Naive thymus-derived CD4-positive, alpha-beta T cell (primary cell): ENCODE results near the gene CPS1. TPM values are rescaled to one million over a fixed set of nuclear protein-coding genes. Genes with fewer than 3 reads are reported as not detected.

Experiments used
- ATAC-seq: fragments of 150-1000 bp; cut with Tn5 transposase; 2 replicates; pipeline ENCODE4 v1.10.0; 2021; ENCODE audit warnings: mild to moderate bottlenecking, moderate library complexity
- CTCF ChIA-PET: fragments of 350-600 bp; sonication (Branson Sonifier 250); formaldehyde crosslinking; loops from one replicate; lab custom pipeline; 2021; ENCODE audit warnings: antibody characterized with exemption; lab: Charles Lee
- POLR2A ChIA-PET: fragments of 350-600 bp; sonication (Branson Sonifier 250); formaldehyde crosslinking; loops from one replicate; lab custom pipeline; 2021; ENCODE audit warnings: antibody characterized with exemption, inconsistent platforms; lab: Charles Lee
- DNase-seq, 9 donors: peaks; one replicate each; pipeline versions ENCODE4 v3.0.0 to v3.0.0-alpha.2; 2020 to 2022; ENCODE audit warnings: mixed read lengths in 1 of 9
- H3K27ac ChIP-seq: one replicate; pipeline ENCODE4 v1.7.0; 2013; ENCODE audit warnings: mild to moderate bottlenecking, low read depth, low read length, moderate library complexity
- H3K27me3 ChIP-seq, 2 donors: one replicate each; pipeline ENCODE4 v1.7.0; 2013; ENCODE audit warnings: low read length in 2 of 2, mild to moderate bottlenecking in 2 of 2, moderate library complexity in 2 of 2; ENCODE audit not compliant: control insufficient read depth in 2 of 2, insufficient read depth in 2 of 2
- H3K36me3 ChIP-seq, 3 experiments: 1 replicate in 2 of 3; 2 replicates in 1 of 3; pipeline ENCODE4 v1.7.0; 2013; ENCODE audit warnings: low read length in 3 of 3, mild to moderate bottlenecking in 3 of 3, moderate library complexity in 1 of 3; ENCODE audit not compliant: insufficient read depth in 3 of 3, control insufficient read depth in 2 of 3
- H3K4me1 ChIP-seq, 2 donors: one replicate each; pipeline ENCODE4 v1.7.0; 2013; ENCODE audit warnings: low read length in 2 of 2, mild to moderate bottlenecking in 2 of 2, moderate library complexity in 1 of 2; ENCODE audit not compliant: control insufficient read depth in 2 of 2, insufficient read depth in 2 of 2
- H3K4me3 ChIP-seq: 2 replicates; pipeline ENCODE4 v1.7.0; 2013; ENCODE audit warnings: mild to moderate bottlenecking, low read length
- H3K9me3 ChIP-seq, 3 experiments: 1 replicate in 2 of 3; 2 replicates in 1 of 3; pipeline ENCODE4 v1.7.0; 2013; ENCODE audit warnings: low read length in 3 of 3; ENCODE audit not compliant: control insufficient read depth in 2 of 3
- H3K27ac Mint-ChIP-seq, 9 donors: one replicate each; pipeline ENCODE4 v1.8.0; 2020 to 2022; ENCODE audit warnings: mixed read lengths in 9 of 9, mild to moderate bottlenecking in 8 of 9, moderate library complexity in 5 of 9, inconsistent platforms in 2 of 9
- H3K27me3 Mint-ChIP-seq, 5 donors: one replicate each; pipeline ENCODE4 v1.8.0; 2021 to 2022; ENCODE audit warnings: mixed read lengths in 5 of 5, mild to moderate bottlenecking in 1 of 5
- H3K36me3 Mint-ChIP-seq, 5 donors: one replicate each; pipeline ENCODE4 v1.8.0; 2020 to 2022; ENCODE audit warnings: mixed read lengths in 5 of 5, mild to moderate bottlenecking in 3 of 5, inconsistent platforms in 1 of 5
- H3K4me1 Mint-ChIP-seq, 7 donors: one replicate each; pipeline ENCODE4 v1.8.0; 2020 to 2022; ENCODE audit warnings: mixed read lengths in 7 of 7, mild to moderate bottlenecking in 3 of 7, inconsistent platforms in 1 of 7
- H3K4me3 Mint-ChIP-seq, 10 donors: one replicate each; pipeline ENCODE4 v1.8.0; 2020 to 2022; ENCODE audit warnings: mild to moderate bottlenecking in 10 of 10, mixed read lengths in 10 of 10, moderate library complexity in 6 of 10, inconsistent platforms in 2 of 10
- H3K9me3 Mint-ChIP-seq, 11 donors: one replicate each; pipeline ENCODE4 v1.8.0; 2020 to 2022; ENCODE audit warnings: mixed read lengths in 11 of 11, mild to moderate bottlenecking in 4 of 11, inconsistent platforms in 1 of 11, moderate library complexity in 1 of 11
- intact Hi-C, 2 donors: fragments of 100-400 bp; cut with micrococcal nuclease; formaldehyde crosslinking; loops; one replicate each; pipeline ENCODE4 v1.15.1; 2023
- polyA plus RNA-seq, 2 donors: library from polyadenylated mRNA; unstranded; fragments of 300-500 nt; fragmentation: Illumina TruSeq; gene quantifications; one replicate each; pipeline ENCODE4 v1.2.3, GENCODE V29; 2021
- total RNA-seq, 6 experiments: library from RNA in 5 of 6; stranded (reverse) in 5 of 6; gene quantifications; 1 replicate in 5 of 6; 2 replicates in 1 of 6; pipeline ENCODE4 v1.2.3 and lab custom pipeline; 2021 to 2026

Gene CPS1
- total and polyA plus RNA-seq, 7 experiments from 2014 or later = 0.29 to 1.2 (median 0.73) TPM; not detected in 3

DNA sequence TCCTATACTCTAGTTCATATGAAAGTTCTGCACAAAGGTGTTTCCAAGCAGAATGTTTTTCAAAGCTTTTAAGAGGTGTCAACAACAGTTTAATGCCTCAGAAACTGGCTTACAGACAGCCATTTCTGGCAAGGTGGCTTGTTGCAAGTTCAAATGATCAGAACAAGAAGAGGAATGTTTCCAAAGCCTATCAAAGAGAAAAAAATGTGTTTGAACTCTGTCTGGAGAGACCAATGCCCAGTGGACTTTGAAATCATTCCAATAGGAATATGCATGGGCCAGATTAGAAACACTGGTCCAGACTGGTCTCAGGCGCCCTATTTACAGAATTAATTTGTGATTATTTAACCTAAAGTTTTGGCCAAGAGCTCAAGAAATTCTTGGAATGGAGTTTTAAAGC lies 106.2 kb downstream of the CPS1 start:
- H3K27me3 Mint-ChIP-seq = no peaks in the 10 kb centered on the region

DNA sequence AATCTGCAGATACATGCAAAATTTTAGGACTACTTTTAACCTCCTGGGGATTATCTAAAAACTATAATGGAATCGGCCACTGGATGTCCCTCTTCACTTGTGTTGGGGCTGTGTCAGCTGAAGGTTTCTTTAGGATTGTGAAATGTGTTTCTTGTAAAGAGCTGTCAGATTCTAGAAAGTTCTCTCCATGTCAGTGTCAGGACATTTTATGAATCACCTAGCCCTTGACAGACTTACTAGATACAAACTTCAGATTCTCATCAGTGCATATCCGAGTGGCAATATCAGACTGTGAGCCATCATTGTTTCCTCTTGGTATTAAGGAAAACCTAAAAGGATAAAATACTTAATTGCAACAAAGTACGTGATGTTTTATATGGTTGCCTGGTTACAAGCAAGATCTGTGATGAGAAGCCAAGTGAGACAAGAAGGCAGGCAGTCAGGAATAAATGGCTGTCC lies 107.3 kb downstream of the CPS1 start:
- ChIA-PET POLR2A (no interaction called here), CTCF (no interaction called here)
- Histone ChIP-seq H3K4me3 (no peak overlapping the region), H3K9me3 (no peaks in the 10 kb centered on the region), H3K4me1 (no peaks in the 10 kb centered on the region), H3K36me3 (no peaks in the 10 kb centered on the region), H3K27ac (no peak overlapping the region), H3K27me3 (no peaks in the 10 kb centered on the region)
- Mint-ChIP-seq H3K27me3 (peaks cover 0 to 3% (median 0%) of the 10 kb centered on the region in 5 donors), H3K9me3 (peaks cover 2 to 14% (median 5%) of the 10 kb centered on the region in 11 donors), H3K4me3 (no peak overlapping the region), H3K27ac (no peak overlapping the region), H3K4me1 (no peaks in the 10 kb centered on the region), H3K36me3 (peaks cover 0 to 4% (median 3%) of the 10 kb centered on the region in 5 donors)
- DNase-seq (no peak), ATAC-seq (no peak)
- intact Hi-C loops = loop anchor here in 1 of 2 donors (5.0 kb wide), 1 partner anchor 494 kb away; no protein-coding TSS in a partner anchor

More for the DNA sequence above, 106.2 kb downstream of the CPS1 start:
- H3K27ac ChIP-seq = no peak overlapping the region
- H3K9me3 ChIP-seq = no peaks in the 10 kb centered on the region
- Mint-ChIP-seq H3K4me1 (no peaks in the 10 kb centered on the region), H3K9me3 (peaks cover 2 to 14% (median 4%) of the 10 kb centered on the region in 11 donors), H3K36me3 (peaks cover 0 to 4% (median 4%) of the 10 kb centered on the region in 5 donors), H3K4me3 (no peak overlapping the region), H3K27ac (no peak overlapping the region)
- no peaks in the 10 kb centered on the region for H3K4me1 ChIP-seq
- POLR2A ChIA-PET = no interaction called here
- intact Hi-C loops = loop anchor here in 1 of 2 donors (5.0 kb wide), 1 partner anchor 495 kb away; no protein-coding TSS in a partner anchor
- CTCF ChIA-PET = no interaction called here
- no peaks in the 10 kb centered on the region for H3K27me3 ChIP-seq
- DNase-seq (no peak), ATAC-seq (no peak)
- H3K4me3 ChIP-seq = no peak overlapping the region
- H3K36me3 ChIP-seq = no peaks in the 10 kb centered on the region

DNA sequence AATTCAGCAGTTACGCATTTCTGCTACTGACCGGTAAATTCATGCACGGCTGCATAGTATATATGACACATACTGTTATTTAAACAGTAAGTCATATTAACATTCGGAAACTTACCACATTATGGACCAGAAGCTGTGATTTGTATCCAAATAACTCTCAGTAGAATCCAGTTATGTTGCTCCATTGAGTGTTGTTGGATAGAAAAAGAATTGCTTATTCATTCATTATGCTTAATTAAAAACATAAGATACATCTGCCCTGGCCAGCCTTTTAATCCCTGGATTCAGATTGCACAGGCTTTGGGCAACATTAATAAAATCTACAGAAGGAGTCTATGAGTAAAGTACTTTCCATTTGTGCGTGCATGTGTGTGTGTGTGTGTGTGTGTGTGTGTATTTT lies 111.3 kb downstream of the CPS1 start:
- no peak overlapping the region for H3K4me3 Mint-ChIP-seq
- H3K9me3 Mint-ChIP-seq = peaks cover 0 to 6% (median 0%) of the 10 kb centered on the region in 11 donors
- Histone ChIP-seq H3K4me3 (no peak overlapping the region), H3K27ac (no peak overlapping the region), H3K27me3 (no peaks in the 10 kb centered on the region), H3K4me1 (no peaks in the 10 kb centered on the region), H3K36me3 (no peaks in the 10 kb centered on the region), H3K9me3 (no peaks in the 10 kb centered on the region)
- intact Hi-C loops = no loop called here
- ChIA-PET CTCF (no interaction called here), POLR2A (no interaction called here)
- ATAC-seq (no peak), DNase-seq (no peak)
- no peaks in the 10 kb centered on the region for H3K4me1 Mint-ChIP-seq
- H3K36me3 Mint-ChIP-seq = peaks cover 0 to 3% (median 0%) of the 10 kb centered on the region in 5 donors
- H3K27me3 Mint-ChIP-seq = peaks cover 0 to 3% (median 0%) of the 10 kb centered on the region in 5 donors
- no peak overlapping the region for H3K27ac Mint-ChIP-seq

DNA sequence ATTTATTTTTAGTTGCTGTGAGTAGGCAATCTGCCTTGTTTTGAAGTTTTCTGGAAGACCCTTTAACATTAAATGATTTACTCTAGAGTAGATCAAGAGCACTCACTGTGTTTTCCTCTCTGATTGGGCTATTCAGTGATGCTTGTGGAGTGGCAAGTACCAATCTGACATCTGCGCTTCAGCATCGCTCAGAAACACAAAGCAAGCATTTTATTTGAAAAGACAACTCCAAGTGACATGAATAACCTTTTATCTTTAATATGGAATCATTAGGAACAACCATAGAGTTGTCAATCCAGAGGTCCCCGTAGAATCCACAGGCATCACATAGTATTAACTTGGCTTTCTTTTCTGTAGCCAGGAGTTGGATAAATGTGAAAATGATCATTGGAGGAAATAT lies 114.7 kb downstream of the CPS1 start:
- Histone ChIP-seq H3K4me1 (no peaks in the 10 kb centered on the region), H3K27me3 (no peaks in the 10 kb centered on the region), H3K27ac (no peak overlapping the region), H3K4me3 (no peak overlapping the region), H3K9me3 (no peaks in the 10 kb centered on the region), H3K36me3 (no peaks in the 10 kb centered on the region)
- CTCF ChIA-PET = no interaction called here
- no peak for ATAC-seq
- POLR2A ChIA-PET = no interaction called here
- Mint-ChIP-seq H3K4me3 (no peak overlapping the region), H3K36me3 (peaks cover 0 to 3% (median 0%) of the 10 kb centered on the region in 5 donors), H3K4me1 (no peaks in the 10 kb centered on the region), H3K27ac (no peak overlapping the region), H3K27me3 (peaks cover 0 to 3% (median 0%) of the 10 kb centered on the region in 5 donors), H3K9me3 (peaks cover 0 to 6% (median 0%) of the 10 kb centered on the region in 11 donors)
- no peak for DNase-seq
- intact Hi-C loops = no loop called here

DNA sequence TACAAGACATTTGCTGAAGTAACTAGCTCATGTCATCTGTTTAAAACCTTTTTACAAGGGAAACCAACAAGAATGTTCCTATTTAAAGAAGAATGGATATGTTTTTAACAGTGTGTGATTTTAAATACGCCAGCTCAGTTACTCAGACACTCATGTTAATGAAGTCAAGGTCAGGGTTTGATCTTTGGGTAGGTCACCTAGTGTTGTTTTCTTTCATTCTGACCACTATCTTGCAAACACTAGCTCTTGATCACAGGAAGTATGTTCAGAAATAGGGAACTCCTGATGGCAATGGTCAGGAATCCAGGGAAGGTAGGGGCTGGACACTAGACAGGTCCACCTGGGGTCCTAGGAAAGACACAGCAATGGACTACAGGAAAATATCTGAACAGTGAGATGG lies 116.7 kb downstream of the CPS1 start:
- no peak overlapping the region for H3K27ac Mint-ChIP-seq
- H3K27me3 ChIP-seq = no peaks in the 10 kb centered on the region
- ChIA-PET CTCF (no interaction called here), POLR2A (no interaction called here)
- intact Hi-C loops = no loop called here
- H3K4me3 ChIP-seq = no peak overlapping the region
- peaks cover 0 to 3% (median 0%) of the 10 kb centered on the region in 5 donors for H3K27me3 Mint-ChIP-seq
- H3K36me3 ChIP-seq = no peaks in the 10 kb centered on the region
- peaks cover 0 to 4% (median 0%) of the 10 kb centered on the region in 11 donors for H3K9me3 Mint-ChIP-seq
- H3K4me1 Mint-ChIP-seq = no peaks in the 10 kb centered on the region
- H3K4me1 ChIP-seq = no peaks in the 10 kb centered on the region
- ATAC-seq (no peak), DNase-seq (no peak)
- H3K9me3 ChIP-seq = no peaks in the 10 kb centered on the region
- no peak overlapping the region for H3K4me3 Mint-ChIP-seq
- H3K36me3 Mint-ChIP-seq = no peaks in the 10 kb centered on the region
- H3K27ac ChIP-seq = no peak overlapping the region

DNA sequence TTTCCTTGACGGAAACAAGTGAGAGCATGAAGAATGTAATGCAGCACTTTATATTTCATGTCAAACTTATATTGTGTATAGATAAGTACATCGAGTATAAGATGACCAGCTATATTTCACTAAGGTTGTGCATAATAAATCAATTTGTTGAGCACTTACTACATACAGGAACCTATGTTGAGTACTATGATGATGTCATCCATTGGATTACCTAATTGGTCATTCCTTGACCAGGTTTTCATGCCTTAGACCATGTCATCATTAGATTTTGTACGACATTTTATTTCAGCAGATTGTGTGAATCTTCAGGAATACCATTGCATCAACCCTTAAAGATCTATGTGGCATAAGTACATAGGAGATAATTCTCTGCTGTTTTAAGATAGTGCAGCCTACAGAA lies 119.7 kb downstream of the CPS1 start:
- no peaks in the 10 kb centered on the region for H3K4me1 Mint-ChIP-seq
- H3K4me3 ChIP-seq = no peak overlapping the region
- H3K27ac ChIP-seq = no peak overlapping the region
- intact Hi-C loops = no loop called here
- H3K36me3 Mint-ChIP-seq = no peaks in the 10 kb centered on the region
- ChIA-PET CTCF (no interaction called here), POLR2A (no interaction called here)
- ATAC-seq (no peak), DNase-seq (no peak)
- H3K27ac Mint-ChIP-seq = no peak overlapping the region
- H3K9me3 ChIP-seq = no peaks in the 10 kb centered on the region
- H3K4me3 Mint-ChIP-seq = no peak overlapping the region
- no peaks in the 10 kb centered on the region for H3K9me3 Mint-ChIP-seq
- H3K27me3 Mint-ChIP-seq = no peaks in the 10 kb centered on the region
- H3K27me3 ChIP-seq = no peaks in the 10 kb centered on the region
- no peaks in the 10 kb centered on the region for H3K4me1 ChIP-seq
- no peaks in the 10 kb centered on the region for H3K36me3 ChIP-seq

DNA sequence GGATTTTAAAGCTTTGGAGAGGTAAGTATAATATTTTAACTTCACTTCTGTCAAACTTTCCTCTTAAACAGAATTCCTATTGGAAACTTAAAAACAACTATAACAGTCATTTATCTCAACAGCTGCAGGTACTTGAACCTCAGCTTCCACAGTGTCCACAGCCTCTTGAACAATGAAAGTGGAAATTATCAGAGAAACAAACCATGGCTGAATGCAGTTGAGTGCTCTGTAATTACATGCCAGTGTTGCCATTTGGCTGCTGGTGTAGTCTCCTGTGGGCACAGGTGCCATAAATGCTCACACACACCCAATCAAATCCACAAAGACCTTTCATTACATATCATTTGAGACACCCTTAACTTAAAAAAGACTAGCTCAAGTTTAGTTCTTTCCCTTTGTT lies 125.1 kb downstream of the CPS1 start:
- Histone ChIP-seq H3K36me3 (no peaks in the 10 kb centered on the region), H3K4me3 (no peak overlapping the region), H3K9me3 (no peaks in the 10 kb centered on the region), H3K27me3 (no peaks in the 10 kb centered on the region), H3K4me1 (no peaks in the 10 kb centered on the region), H3K27ac (no peak overlapping the region)
- ChIA-PET CTCF (no interaction called here), POLR2A (no interaction called here)
- Mint-ChIP-seq H3K4me3 (no peak overlapping the region), H3K27me3 (peaks cover 0 to 5% (median 0%) of the 10 kb centered on the region in 5 donors), H3K4me1 (peaks cover 0 to 1% (median 0%) of the 10 kb centered on the region in 7 donors), H3K27ac (no peak overlapping the region), H3K9me3 (peaks cover 0 to 4% (median 0%) of the 10 kb centered on the region in 11 donors), H3K36me3 (no peaks in the 10 kb centered on the region)
- intact Hi-C loops = no loop called here
- DNase-seq (no peak), ATAC-seq (no peak)
